Activated CD4-positive, CD25-positive, alpha-beta regulatory T cell (primary cell): ENCODE results near the gene TMEM37.
"Not testable (repeated sequence)": the region's sequence is repeated elsewhere in the genome, so short reads cannot be mapped to it uniquely, and the experiment has no call there.

Experiments
- DNase-seq, 4 experiments: peaks; one replicate each; lab custom pipeline; 2025; lab: John Stamatoyannopoulos, UW

Gene TMEM37

DNA sequence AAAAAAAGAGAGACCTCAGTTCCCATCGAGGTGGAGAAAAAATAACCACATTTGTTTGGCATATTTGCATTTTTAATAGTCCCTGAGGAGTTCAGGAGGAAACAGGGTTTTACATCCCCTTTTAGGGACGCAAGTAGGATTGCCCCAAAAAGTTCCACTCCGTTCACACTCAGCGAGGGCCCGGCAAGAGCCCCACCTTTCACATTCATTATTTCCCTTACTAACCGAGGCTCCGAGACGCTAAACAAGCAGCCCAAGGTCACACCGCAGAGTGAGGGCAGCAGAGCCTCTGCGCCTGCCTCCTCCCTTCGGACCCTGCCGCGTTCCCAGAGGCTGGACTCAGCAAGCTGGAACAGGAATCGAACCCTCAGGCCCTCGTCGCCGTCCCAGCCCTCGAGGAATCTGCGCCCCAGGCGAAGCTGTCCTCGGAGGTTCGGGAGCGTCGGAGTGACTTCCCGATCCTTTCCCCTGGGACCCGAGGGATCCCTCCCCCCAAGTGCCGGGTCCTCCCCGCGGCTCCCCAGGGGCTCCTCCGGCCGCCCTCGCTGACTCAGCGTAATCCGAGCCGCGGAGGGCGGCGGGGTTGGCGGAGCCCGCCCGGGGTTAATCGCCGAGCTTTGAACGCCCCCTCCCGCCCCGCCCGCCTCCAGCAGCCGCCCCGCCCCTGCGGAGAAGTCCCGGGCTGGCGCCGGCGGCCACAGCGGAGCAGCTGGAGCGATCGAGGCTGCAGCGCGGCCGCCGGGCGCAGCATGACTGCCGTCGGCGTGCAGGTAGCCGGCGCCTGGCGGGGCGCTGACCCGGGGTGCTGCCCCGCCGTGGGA lies at the start of gene TMEM37:
TMEM37 (plus strand) TSS at position 700 of the 821 bp plus-strand sequence; CDS start at position 750, 50 bp downstream.
- no peak for DNase-seq

GRCh38 chr2:119383410-119384140 lies 48.1 kb upstream of the TMEM37 start:
- DNase-seq, result no peak

DNA sequence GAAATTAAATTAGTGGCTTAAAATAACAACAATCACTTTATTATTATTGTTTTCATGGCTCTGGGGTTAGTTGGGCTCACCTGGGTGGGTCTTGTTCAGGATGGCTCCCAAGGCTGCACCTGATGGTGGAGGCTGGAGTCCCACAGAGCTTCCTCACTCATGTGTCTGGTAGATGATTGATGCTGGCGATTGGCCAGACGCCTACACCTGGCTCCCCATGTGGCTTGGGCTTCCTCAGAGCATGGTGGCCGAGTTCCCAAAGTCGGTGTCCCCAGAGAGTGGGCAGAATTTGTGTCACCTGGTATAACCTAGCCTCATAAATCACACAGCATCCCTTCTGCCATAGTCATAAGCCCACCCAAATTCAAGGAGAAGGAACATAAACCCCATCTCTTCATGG lies 46.7 kb upstream of the TMEM37 start:
- DNase-seq, result no peak

DNA sequence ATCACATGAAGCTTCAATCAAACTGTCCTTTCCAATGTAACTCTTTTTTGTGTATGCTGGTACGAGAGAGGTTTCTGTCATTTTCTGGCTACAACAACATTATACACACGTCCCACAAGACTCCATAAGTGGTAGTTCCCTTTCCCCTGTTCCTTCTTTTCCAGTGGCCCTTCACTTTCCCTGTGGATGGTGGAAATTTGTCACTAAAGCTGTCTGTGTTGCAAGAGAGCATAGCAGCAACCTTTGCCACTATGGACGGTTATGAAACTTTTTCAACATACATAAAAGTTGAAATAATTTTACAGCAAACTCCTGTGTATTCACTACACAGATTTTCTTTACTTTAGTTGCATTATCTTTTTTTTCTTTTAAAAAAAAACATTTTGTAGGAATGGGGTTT lies 46.2 kb upstream of the TMEM37 start:
- no peak for DNase-seq

DNA sequence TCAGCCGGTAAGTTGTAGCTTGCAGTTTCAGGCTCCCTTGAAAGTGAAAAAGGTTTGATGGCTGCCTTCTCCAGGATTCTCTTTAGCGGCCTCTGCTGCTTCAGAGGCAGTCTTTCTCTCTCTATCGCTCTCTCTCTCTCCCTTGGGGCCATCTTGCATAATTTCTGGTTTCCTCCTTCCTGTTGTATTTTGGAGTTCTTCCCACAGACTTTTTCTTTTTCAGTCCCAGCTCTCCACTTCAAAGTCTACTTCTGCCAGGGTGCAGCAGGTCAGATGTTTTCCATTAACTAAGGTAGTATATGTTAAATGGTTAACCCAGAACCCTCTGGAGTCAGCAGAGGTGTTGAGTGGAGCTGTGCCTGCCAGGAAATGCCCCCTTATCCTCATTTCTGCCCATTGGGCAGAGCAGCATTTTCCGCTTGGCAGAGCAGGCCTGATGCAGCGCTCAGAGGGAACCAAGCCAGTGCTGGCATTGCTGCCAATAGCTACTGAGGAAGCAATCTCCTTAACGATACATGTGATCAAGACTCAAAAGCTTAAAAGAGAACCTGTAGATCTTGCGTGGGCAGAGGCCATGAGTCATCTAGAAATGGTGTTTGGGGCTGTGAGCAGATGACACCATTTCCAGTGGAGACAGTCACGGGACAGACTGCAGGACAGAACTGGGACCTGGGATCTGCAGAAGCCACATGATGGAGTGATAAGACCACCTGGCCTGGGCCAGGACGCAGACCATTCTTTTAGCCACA lies 44.1 kb upstream of the TMEM37 start:
- DNase-seq, result no peak

- no peak for DNase-seq
Measured at GRCh38 chr2:119389615-119390306, 41.9 kb upstream of the TMEM37 start.

DNA sequence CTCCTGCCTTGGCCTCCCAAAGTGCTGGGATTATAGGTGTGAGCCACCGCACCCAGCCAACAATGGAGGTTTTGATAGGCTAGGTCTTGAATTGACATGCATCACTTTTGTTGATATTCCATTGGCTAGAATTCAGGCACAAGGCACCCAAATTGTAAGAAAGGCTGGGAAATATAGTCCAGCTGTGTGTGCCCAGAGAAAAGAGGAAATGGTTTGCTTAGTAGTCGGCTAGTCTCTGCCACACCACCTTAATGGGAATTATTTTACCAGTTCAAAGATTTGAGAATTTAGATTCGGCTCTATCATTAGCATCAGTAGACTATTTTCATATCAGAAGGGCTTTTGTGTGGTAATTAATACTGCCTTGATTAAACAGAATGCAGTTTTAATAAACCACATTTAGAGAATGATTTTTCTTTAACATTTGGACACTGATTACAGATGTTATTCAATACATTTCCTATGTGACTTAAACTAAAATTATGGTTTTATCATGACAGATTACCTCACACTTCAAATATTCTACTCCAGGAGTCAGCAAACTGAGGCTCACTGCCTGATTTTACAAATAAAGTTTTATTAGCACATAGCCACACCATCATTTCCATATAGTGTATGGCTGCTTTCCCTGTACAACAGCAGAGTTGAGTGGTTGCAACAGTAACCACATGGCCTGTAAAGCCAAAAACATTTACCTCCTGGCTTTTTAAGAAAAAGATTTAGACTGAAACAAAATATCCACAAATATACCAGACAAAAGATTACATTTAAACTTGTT lies 37.5 kb upstream of the TMEM37 start:
- no peak for DNase-seq

DNA sequence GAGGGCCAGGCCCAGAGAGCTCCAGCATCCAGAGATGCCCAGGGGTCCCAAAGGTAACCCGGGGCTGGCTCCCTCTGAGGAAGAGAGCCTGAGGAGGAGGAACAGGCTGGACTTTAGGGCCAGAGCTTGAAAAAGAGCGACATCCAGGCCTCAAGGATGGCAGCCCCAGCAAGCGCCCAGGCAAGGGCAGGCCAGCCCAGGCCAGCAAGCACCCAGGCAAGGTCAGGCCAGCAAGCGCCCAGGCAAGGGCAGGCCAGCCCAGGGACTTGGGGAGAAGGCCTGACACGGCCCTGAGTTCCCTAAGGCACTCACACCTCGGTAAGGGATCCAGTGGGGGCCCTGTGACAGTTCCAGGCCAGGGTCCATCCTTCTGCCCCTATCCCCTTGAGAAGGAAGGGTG lies 34.5 kb upstream of the TMEM37 start:
- no peak for DNase-seq

- DNase-seq, result no peak
Measured at GRCh38 chr2:119402106-119402505, 29.5 kb upstream of the TMEM37 start.

GRCh38 chr2:119402645-119403560 lies 28.8 kb upstream of the TMEM37 start:
- DNase-seq, result no peak

DNA sequence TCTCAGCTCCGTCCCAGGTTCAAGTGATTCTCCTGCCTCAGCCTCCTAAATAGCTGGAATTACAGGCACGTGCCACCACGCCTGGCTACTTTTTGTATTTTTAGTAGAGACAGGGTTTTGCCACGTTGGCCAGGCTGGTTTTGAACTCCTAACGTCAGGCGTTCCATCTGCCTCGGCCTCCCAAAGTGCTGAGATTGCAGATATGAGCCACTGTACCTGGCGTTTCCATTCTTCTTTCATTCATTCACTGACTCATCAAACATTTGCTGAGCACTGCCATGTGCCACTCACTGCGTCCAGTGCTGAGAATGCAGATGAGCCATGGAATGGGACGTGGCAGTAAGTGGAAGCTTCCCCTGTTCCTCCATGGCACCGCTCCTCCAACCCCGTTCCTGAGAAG lies 28.0 kb upstream of the TMEM37 start:
- DNase-seq, result not testable (repeated sequence)

- DNase-seq, result no peak
Measured at GRCh38 chr2:119405151-119405550, 26.5 kb upstream of the TMEM37 start.

- DNase-seq, result no peak
Measured at GRCh38 chr2:119407430-119408220, 24.0 kb upstream of the TMEM37 start.

DNA sequence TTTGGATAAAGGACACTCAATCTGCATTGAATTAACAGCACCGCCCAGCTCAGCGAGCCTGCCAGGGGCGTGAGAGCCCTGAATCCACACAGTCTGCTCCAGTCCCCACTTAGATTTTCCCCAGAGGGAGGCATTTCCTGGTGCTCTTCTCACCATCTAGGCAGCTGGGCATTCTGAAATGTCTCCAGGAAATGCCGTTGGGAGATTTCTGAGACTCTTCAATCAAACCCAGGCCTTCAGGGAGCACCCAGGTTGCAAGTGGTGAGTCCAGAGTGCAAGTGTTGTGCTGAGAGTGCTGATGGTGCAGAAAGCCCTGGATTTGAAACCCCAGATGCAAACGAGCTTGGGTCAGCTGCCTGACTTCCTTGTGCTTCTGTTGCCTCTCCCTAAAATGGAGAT lies 23.4 kb upstream of the TMEM37 start:
- DNase-seq, result no peak

GRCh38 chr2:119409506-119409905 lies 22.1 kb upstream of the TMEM37 start:
- DNase-seq, result no peak

DNA sequence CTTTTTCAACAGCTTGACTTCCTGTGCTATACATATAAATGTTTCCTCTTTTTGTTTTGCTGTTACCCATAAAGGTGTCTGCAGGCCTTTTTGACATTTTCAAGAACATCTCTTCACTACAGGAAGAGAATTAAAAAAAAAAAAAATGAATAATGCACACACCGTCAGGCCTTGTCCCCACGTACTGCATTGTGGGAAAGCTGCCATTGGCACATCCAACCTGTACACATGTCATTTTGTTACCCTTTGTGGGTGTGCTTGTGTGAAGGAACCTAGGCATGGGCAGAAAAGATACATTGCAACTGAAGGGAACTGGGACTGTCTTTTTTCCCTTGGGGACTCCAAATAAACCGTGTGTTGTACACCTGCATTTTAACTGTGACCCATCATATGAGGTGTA lies 16.8 kb upstream of the TMEM37 start:
- no peak for DNase-seq

- DNase-seq, result no peak
Measured at GRCh38 chr2:119415630-119416029, 16.0 kb upstream of the TMEM37 start.

DNA sequence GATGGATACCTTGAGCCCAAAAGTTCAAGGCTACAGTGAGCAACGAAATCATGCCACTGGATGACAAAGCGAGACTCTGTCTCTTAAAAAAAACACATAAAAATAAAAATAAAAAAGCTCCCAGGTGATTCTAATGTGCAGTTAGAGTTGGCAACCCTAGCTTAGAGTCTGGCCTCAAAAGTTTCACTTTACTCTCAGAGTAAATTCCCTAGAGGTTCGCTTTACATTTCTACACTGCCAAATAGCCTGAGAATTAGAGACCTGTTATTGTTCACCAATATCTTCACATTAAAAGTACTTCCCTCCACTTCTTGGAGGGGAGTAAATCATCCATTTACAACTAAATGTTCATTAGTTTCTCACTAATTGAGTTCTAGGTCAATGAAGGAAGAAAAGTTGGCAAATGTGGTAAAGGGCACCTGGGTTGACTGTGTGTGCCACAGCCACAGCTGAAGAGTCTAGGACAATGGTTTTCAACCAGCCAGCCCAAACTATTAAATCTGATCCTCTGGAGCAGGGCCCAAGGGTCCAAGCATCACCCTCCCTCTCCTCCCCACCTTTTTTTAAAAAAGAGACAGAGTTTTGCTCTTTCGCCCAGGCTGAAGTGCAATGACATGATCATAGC lies 15.2 kb upstream of the TMEM37 start:
- DNase-seq, result no peak

DNA sequence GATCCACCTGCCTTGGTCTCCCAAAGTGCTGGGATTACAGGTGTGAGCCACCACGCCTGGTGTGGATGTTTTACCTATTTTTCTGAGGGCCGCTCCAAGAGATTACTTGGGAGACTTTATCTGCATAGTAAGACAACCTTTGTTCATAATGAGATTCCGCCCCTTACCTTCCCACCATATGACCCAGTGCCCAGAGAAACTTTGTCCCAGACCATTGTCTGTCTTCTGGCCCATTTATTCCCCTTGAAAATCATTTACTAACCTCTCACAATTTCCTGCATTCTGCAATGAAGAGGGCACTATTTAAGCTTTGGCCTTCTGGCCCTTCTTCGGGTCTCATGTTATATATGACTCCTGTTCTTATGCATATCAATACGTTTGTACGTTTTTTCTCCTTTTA lies 13.7 kb upstream of the TMEM37 start:
- DNase-seq, result no peak
